Raji (cell line): ENCODE measurements around the gene CCDC92B.
A peak's percentile ranks its signal among the peaks of the same experiment; 100 is the strongest.

ENCODE experiments used
- POLR2A ChIP-seq: IDR thresholded peaks from 2 replicates; pipeline ENCODE4 v1.6.1; 2011; ENCODE audit warnings: low read depth, low read length, control low read depth; ENCODE audit not compliant: insufficient read depth

CCDC92B gene

GRCh38 chr17:2713881-2714280 is 35.6 kb downstream of the CCDC92B start:
- TF ChIP-seq POLR2A = no peak

GRCh38 chr17:2712300-2713043 is 37.0 kb downstream of the CCDC92B start:
- no peak for TF ChIP-seq POLR2A

GRCh38 chr17:2711608-2712299 is 37.7 kb downstream of the CCDC92B start, which contains the start of gene CLUH:
TSS of gene CLUH (minus strand) at chr17:2711764. CDS start at chr17:2711661, 103 bp downstream.
- TF ChIP-seq POLR2A = peak; percentile 78

- TF ChIP-seq POLR2A = 0 out of 2 replicates have a peak, but pooled peaks have one; percentile 23
Measured at GRCh38 chr17:2710803-2711607, 38.4 kb downstream of the CCDC92B start.

GRCh38 chr17:2710071-2710802 is 39.2 kb downstream of the CCDC92B start:
- no peak for TF ChIP-seq POLR2A

GRCh38 chr17:2709183-2709661 is 40.2 kb downstream of the CCDC92B start:
- TF ChIP-seq POLR2A = no peak

GRCh38 chr17:2708585-2709182 is 40.8 kb downstream of the CCDC92B start:
- no peak for TF ChIP-seq POLR2A

GRCh38 chr17:2707721-2708584 is 41.5 kb downstream of the CCDC92B start:
- TF ChIP-seq POLR2A = no peak

GRCh38 chr17:2706911-2707510 is 42.4 kb downstream of the CCDC92B start:
- TF ChIP-seq POLR2A = no peak

- TF ChIP-seq POLR2A = no peak
Measured at GRCh38 chr17:2705888-2706795, 43.3 kb downstream of the CCDC92B start.

- no peak for TF ChIP-seq POLR2A
Measured at GRCh38 chr17:2705263-2705662, 44.2 kb downstream of the CCDC92B start.

- TF ChIP-seq POLR2A = no peak
Measured at GRCh38 chr17:2704890-2705248, 44.6 kb downstream of the CCDC92B start.
